Measurements from ENCODE around the gene SLC24A4.

DNA sequence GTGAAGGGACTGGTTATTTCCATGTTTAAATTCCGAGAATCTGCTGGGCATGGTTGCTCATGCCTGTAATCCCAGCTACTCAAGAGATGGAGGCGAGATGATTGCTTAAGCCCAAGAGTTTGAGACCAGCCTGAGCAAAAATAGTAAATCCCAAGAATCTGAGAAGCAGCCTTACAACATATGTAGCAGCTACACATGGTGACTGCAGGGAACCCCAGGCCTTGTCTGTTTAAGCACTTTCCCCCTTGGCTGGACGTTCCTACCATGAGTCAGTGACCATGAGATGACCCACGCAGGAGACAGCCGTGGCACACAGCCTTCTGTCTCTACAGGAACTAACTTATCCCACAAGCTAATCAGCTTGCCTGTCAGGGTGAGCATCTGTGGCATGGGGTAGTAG, 5.5 kb upstream of the SLC24A4 start:
- TF ChIP-seq POLR2AphosphoS5 (IDR thresholded peaks at IDR 0.05; ENCODE audit: low read depth, low read length) = no peak
- no peak for TF ChIP-seq POLR2A (IDR thresholded peaks at IDR 0.05; ENCODE audit: low read depth, low read length)
- TF ChIP-seq TAF1 (IDR thresholded peaks at IDR 0.05; ENCODE audit: borderline replicate concordance, low read depth, low read length) = no peak

Data from GM12892 (cell line).